ENCODE measurements around the gene RRBP1. TPM values are rescaled to one million over a fixed set of nuclear protein-coding genes. Genes with fewer than 3 reads are reported as not detected.

The RRBP1 gene
- total RNA-seq, 1 experiment from 2014 or later, result 93.6 TPM

- no peak for DNase-seq (ENCODE audit: low spot score)
These were observed 46.5 kb downstream of the RRBP1 start for GRCh38 chr20:17635332-17636244.

GRCh38 chr20:17634661-17635331 is 47.2 kb downstream of the RRBP1 start:
- DNase-seq (ENCODE audit: low spot score), result no peak

GRCh38 chr20:17633850-17634500 is 48.1 kb downstream of the RRBP1 start:
- DNase-seq (ENCODE audit: low spot score), result no peak

- no peak for DNase-seq (ENCODE audit: low spot score)
These were observed 48.7 kb downstream of the RRBP1 start for GRCh38 chr20:17633221-17633849.

GRCh38 chr20:17631576-17632319 is 50.3 kb downstream of the RRBP1 start:
- DNase-seq (ENCODE audit: low spot score), result no peak

GRCh38 chr20:17630806-17631195 is 51.2 kb downstream of the RRBP1 start:
- no peak for DNase-seq (ENCODE audit: low spot score)

DNA sequence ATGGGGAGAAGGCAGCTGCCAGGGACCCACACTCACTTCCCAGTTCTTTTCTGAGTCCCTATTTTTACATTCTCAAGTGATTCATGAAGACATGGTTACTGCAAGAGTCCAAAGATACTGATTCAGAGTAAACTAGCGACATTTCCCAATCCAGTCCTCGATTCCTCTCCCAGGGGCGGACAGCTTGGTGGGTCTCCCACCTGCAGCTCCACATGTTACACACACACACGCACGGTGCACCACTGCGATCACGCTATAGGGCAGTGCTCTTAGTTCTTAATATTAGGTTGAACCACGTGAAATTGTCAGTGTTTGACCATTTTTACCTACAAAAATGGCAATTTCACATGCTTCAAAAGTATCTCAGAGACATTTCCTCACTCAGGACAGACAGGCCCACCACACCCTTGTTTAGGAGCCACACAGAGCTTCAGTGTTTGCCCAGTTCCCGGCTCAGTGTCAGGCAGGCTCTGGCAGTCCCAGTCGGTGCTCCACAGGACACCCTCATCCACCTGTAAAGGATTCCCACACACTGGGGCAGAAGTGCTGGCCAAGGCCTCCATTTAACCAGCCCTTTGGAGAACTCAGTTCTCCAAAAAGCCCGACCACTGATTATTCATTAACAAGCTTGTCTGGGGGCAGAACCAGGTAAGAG is 51.8 kb downstream of the RRBP1 start:
- no peak for DNase-seq (ENCODE audit: low spot score)

DNA sequence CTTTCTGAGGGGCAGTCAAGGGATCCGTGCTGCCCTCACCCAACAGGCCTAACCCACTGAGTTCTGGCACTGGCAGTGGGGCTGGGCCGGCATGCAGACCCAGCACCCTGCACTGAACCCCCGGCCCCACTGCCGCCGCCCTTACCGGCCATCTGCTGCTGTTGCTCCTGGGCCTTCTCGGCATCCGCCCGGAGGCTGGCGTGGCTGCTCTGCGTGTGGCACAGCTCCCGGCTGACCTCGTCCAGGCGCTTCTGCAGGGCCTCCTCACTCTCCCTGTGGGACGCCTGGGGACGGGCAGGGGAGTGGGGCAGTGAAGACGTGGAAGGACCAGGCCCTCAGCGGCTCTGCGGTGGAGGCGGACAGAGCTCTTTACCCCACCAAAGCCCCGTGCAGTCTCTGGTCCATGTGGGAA is 52.4 kb downstream of the RRBP1 start:
- DNase-seq (ENCODE audit: low spot score), result no peak

GRCh38 chr20:17629025-17629424 is 53.0 kb downstream of the RRBP1 start:
- no peak for DNase-seq (ENCODE audit: low spot score)

DNA sequence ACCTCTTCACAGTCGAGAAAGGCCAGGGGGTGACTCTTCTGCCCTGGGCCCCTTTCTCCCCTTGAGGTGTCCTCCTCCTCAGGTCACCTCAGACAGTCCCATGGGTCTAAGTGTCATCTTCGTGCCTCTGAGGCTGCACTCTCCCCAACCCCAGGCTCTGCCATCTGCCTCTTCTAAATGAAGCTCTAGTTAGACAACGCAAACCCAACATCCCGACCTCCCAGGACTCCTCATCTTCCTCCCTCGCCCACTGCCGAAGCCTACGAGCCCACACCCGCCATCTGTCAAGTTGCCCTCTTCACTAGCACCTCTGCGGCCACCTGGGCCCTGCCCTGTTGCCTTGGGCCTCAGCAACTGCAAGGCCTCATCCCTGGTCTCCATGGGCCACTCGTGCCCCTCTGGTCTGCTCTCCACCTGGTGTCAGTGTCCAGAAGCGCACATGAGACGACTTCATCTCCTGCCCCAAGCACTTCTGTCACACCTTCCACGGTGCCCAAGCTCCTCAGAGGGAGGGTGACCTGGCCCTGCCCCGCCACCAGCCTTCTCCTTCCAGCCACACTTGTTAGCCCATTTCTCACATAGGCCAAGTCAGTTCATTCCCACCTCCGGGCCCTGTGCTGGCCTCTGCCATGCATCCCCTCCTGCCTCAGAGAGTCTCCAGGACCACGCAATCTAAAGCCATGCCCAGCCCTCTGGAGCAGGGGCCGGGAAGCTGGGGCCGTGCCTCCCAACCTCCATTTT is 53.8 kb downstream of the RRBP1 start:
- DNase-seq (ENCODE audit: low spot score), result no peak

DNA sequence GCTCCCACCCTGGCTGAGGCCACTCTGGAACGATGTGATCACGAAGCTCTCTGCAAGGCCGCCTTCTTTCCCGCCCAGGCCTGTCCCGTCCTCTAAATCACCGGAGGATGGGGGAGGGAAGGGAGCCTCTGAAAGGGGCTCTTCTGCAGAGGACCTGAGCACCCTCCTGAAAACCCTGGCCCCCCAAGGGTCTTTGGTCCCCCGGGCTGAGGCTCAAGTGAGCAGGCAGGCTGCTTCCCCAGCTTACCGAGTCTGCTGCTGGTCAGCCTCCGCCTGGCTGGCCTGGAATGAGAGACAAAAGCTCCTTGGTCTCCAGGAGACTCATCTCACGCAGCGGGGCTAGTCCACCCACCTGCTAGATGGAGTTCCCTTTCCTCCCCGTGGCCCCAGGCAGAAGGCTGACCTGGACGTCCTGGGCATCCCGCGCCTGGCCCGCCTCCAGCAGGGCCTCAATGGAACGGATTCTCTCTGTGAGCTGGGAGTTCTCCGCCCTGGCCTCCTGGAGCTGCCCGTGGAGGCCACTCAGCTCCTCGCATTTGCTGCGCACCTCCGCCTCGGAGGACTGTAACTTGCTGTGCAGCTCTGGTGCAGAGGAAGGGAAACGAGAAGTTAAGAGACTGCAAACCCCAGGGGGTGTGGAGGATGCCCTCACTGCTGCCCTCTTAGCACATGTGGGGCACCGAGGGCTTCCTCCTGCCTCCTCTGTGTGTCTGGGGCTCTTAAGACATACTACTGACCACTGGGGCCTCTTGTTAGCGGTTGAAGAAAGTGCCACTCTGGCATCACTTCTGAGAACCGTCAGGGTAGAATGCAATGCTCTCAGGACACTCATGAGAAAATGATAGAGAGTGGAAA is 54.7 kb downstream of the RRBP1 start:
- DNase-seq (ENCODE audit: low spot score), result no peak

GRCh38 chr20:17626217-17627007 is 55.6 kb downstream of the RRBP1 start:
- DNase-seq (ENCODE audit: low spot score), result no peak

DNA sequence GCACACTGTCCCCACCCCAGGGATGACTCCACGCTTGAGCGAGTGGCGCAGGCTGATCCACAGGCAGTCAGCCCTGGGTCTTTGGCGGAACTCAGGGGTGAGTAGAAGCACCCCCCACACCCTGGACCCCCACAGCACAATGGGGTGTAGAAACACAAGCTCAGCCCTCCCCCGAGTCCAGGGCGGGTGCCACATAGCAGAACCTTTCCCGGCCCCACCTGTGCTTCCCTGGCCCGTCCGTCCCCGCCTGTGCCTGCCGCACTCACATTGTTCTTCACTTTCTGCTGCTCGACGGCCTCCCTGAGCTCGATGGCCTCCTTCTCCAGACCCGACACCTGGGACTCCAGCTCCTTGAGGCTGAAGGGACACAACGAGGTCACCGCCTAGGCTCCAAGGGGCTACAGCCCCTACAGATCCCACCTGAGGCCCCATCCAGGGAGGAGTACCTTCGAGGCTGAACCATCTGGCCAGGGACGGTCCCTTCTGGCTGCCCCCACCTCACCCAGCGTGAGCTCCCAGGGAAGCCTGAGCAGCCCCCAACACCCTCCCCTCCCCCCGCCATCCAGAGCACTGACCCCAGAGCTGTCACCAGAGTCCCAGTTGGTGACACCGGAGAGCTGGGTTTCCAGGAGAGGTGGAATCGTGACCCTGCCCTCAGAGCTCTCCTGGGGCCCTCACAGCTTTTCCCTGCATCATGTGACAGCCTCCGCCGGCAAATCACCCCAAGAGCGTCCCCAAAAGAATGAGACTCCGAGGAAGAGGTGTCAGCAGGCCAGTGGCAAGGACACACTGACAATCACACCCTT is 56.6 kb downstream of the RRBP1 start:
- no peak for DNase-seq (ENCODE audit: low spot score)

- DNase-seq (ENCODE audit: low spot score), result no peak
These were observed 57.3 kb downstream of the RRBP1 start for GRCh38 chr20:17624551-17625245.

DNA sequence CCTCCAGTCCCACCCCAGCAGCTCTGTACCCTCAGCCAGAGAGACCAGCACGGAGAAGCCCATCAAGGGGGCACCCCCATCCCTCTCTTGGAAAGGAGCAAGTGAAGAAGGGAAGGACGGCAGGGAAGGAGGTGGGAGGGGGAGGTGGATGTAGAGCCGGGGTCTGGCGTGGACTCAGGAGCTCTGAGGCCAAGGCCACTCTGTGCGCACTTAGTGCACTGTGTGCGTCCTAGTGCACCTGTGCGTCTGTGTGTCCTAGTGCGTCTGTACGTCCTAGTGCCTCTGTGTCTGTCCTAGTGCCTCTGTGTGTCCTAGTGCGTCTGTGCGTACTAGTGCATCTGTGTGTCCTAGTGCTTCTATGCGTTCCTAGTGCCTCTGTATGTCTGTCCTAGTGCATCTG is 58.0 kb downstream of the RRBP1 start:
- no peak for DNase-seq (ENCODE audit: low spot score)

- DNase-seq (ENCODE audit: low spot score), result no peak
These were observed 59.1 kb downstream of the RRBP1 start for GRCh38 chr20:17622851-17623508.

Data from HT-29 (cell line).